KBM-7 (cell line): Measurements from ENCODE around the gene CIROP.
A peak's percentile ranks its signal among the peaks of the same experiment; 100 is the strongest.

Experiments used
- DNase-seq: peaks from one replicate; pipeline ENCODE4 v3.0.0-alpha.2; 2015
- in situ Hi-C: fragments of 300-500 bp; cut with MboI; formaldehyde crosslinking; loops from 2 replicates; pipeline ENCODE4 v1.14.3; 2020; ENCODE audit warnings: low sequenced_read_pairs, low pct_unique_long_range_greater_than_20kb, mixed read lengths

Gene CIROP

GRCh38 chr14:23136566-23137133 lies 31.9 kb upstream of the CIROP start:
- in situ Hi-C loops: no loop called here
- no peak for DNase-seq

GRCh38 chr14:23132970-23133369 lies 28.2 kb upstream of the CIROP start:
- DNase-seq: no peak
- in situ Hi-C loops: no loop called here

GRCh38 chr14:23131482-23131881 lies 26.7 kb upstream of the CIROP start:
- in situ Hi-C loops: no loop called here
- DNase-seq: no peak

- no peak for DNase-seq
- in situ Hi-C loops: no loop called here
These were observed 26.1 kb upstream of the CIROP start for GRCh38 chr14:23130871-23131270.

- no peak for DNase-seq
- in situ Hi-C loops: no loop called here
These were observed 25.0 kb upstream of the CIROP start for GRCh38 chr14:23129759-23130316.

- in situ Hi-C loops: no loop called here
- DNase-seq: no peak
These were observed 24.4 kb upstream of the CIROP start for GRCh38 chr14:23128969-23129758.

- in situ Hi-C loops: no loop called here
- no peak for DNase-seq
These were observed 23.1 kb upstream of the CIROP start for GRCh38 chr14:23127861-23128260.

- no peak for DNase-seq
- in situ Hi-C loops: no loop called here
These were observed 21.9 kb upstream of the CIROP start for GRCh38 chr14:23126548-23127278.

- no peak for DNase-seq
- in situ Hi-C loops: no loop called here
These were observed 21.2 kb upstream of the CIROP start for GRCh38 chr14:23125933-23126524.

- in situ Hi-C loops: no loop called here
These were observed 20.2 kb upstream of the CIROP start for GRCh38 chr14:23125011-23125410.

GRCh38 chr14:23124337-23124954 lies 19.7 kb upstream of the CIROP start:
- no peak for DNase-seq
- in situ Hi-C loops: no loop called here

More at GRCh38 chr14:23125011-23125410, 20.2 kb upstream of the CIROP start:
- no peak for DNase-seq

GRCh38 chr14:23123419-23123818 lies 18.6 kb upstream of the CIROP start:
- DNase-seq: no peak
- in situ Hi-C loops: no loop called here

- DNase-seq: no peak
- in situ Hi-C loops: no loop called here
These were observed 17.3 kb upstream of the CIROP start for GRCh38 chr14:23122086-23122485.

GRCh38 chr14:23121361-23121771 lies 16.6 kb upstream of the CIROP start:
- DNase-seq: no peak
- in situ Hi-C loops: no loop called here

- peak; percentile 90 for DNase-seq
- in situ Hi-C loops: no loop called here
These were observed 15.9 kb upstream of the CIROP start for GRCh38 chr14:23120541-23121251.

- DNase-seq: peak; percentile 83
- in situ Hi-C loops: no loop called here
These were observed 14.9 kb upstream of the CIROP start for GRCh38 chr14:23119363-23120327.

- in situ Hi-C loops: no loop called here
These were observed 13.9 kb upstream of the CIROP start, which contains the start of gene CEBPE for GRCh38 chr14:23118506-23119362. CEBPE (minus strand) TSS chr14:23119255; CDS start chr14:23119091, 164 bp downstream.

More at GRCh38 chr14:23118506-23119362, 13.9 kb upstream of the CIROP start, which contains the start of gene CEBPE:
- peak; percentile 46 for DNase-seq
